Measurements from ENCODE around the gene KCNN1.
"Not testable (repeated sequence)": the region's sequence is repeated elsewhere in the genome, so short reads cannot be mapped to it uniquely, and the experiment has no call there.

Gene KCNN1

DNA sequence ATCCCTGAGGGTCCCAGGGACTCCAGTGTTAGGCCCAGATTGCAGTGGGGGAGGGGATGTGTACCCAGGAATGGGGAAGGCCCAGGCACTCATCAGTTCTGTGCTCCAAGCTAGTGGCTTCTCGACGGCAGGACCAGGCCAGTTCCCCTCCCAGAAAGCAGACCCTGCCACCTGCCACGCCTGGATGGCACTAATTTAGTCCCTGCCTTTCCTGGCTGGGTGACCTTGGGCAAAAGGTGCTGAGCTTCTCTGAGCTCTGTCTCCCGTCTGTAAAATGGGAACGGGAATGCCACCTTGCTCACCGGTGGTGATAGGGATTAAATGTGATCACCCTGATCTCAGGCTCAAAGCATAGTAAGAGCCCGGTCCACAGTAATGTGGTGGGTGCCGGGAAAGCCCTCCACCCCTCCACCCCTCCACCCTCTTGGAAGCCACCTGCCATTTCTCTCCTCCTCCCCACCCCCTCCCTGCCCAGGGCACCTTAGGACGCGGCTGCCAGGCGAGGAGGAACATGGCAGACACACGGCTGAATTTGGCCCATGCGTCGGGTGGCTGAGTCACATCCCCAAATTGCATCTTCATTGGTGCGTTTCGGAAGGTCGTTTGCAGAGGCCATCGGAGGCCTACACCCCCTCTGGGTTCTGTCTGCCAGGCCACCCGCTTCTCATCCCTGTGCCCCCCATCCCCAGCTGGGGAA is 2.3 kb downstream of the KCNN1 start:
- no peak for DNase-seq

DNA sequence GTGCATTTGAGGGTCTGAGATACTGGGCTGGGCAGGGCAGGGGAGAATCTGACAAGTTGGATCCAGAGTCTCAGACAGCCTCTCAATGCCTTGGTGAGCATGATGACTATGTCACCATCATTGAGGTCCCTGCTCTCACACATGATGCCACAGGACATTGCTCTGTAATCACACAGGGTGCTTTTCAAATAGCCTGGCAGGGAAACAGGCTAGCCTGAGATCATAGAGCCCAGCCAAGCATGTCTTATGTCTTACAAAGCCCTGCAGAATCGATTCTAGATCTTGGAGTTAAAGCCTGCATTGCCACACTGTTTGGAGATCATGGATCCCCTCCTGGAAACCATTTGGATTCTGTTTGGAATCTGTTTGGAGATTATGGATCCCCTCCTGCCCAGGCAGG is 5.3 kb downstream of the KCNN1 start:
- no peak for DNase-seq

DNA sequence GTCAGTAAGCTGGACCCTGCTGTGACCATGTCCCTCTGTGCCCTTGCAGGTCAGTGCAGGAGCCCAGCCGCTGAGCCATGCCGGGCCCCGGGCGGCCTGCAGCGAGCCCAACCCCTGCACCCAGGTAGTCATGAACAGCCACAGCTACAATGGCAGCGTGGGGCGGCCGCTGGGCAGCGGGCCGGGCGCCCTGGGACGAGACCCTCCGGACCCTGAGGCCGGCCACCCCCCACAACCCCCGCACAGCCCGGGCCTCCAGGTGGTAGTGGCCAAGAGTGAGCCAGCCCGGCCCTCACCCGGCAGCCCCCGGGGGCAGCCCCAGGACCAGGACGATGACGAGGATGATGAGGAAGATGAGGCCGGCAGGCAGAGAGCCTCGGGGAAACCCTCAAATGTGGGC is 6.9 kb downstream of the KCNN1 start:
- no peak for DNase-seq

DNA sequence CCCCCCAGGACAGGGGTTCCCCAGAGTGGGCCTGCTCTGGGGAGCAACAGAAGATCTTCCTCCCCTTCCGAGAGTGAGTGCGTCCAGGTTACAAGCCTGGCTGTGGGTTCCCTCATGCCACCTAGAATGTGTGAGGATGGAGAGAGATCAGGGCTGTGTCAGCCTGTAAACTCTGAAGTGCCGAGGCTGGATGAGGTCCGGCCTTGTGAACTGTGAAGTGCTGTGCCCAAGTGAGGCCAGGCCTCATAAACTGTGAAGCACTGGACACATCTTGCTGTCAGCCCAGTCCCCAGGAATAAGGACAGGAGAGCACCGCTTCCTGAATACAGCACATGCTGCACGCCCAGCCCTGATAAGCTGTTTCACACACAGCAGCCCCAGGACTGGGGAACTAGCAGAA is 7.6 kb downstream of the KCNN1 start:
- no peak for DNase-seq

DNA sequence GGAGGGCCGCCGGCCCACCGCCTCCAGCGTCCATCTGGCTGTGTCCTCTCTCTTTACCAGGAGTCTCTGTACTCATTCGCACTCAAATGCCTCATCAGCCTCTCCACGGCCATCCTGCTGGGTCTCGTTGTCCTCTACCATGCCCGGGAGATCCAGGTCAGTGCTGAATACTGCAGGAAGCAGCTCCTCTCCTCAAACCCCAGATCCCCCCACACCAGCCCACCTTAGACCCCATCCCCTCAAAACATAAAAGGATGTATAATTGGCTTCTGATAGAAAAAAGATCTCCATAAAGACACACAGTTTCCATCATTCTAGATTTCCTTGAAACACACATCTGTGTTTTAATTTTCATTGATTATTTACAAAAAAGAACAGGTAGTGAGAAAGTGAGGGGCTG is 8.1 kb downstream of the KCNN1 start:
- no peak for DNase-seq

DNA sequence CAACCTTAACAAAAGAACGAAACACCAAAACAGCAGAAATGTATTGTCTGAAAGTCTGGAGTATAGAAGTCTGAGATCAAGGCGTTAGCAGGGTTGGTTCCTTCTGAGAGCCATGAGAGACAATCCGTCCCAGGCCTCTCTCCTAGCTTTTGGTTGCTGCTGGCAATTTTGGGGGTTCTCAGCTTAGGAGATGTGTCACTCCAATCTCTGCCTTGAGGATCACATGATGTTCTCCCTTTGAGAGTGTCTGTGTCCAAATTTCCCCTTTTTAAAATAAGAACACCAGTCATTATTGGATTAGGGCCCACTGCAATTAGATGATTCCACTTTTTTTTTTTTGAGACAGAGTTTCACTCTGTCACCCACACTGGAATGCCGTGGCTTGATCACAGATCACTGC is 10.1 kb downstream of the KCNN1 start:
- no peak for DNase-seq

DNA sequence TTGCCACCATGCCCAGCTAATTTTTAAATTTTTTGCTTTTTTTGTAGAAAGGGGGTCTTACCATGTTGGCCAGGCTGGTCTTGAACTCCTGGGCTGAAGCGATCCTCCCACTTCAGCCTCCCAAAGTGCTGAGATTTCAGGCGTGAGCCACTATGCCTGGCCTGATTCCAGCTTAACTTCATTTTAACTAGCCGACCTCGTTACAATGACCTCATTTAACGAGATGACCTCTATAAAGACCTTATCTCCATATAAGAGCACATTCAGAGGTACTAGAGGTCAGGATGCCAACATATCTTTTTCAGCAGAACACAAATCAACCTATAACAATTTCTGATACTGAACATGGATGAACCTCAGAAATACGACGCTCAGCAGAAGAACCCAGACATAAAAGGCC is 10.6 kb downstream of the KCNN1 start:
- DNase-seq, result no peak

DNA sequence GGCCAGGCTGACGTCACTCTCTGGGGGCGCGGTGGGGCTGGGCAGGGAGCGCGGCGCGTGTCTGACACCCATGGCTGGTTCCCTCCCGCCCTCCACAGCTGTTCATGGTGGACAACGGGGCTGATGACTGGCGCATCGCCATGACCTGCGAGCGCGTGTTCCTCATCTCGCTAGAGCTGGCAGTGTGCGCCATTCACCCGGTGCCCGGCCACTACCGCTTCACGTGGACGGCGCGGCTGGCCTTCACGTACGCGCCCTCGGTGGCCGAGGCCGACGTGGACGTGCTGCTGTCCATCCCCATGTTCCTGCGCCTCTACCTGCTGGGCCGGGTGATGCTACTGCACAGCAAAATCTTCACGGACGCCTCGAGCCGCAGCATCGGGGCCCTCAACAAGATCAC is 14.7 kb downstream of the KCNN1 start:
- DNase-seq, result no peak

DNA sequence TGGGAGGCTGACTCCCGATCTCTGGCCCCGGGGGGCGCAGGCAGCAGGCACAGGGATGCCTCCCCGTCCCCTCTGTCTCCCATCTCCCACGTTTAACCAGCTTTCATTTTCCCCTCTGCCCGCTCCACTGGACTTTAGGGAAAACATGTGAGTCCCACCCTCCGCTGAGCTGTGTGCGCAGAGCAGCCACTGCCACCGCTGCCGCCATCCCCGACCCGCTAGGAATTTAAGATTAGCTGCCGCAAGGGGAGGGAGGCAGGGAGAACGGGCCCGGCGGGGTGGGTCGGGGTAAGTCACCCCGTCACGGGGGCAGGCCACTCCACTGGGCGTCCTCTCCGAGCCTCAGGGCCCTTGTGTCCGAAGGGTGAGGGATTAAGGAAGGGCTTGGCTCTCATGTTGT is 15.5 kb downstream of the KCNN1 start:
- no peak for DNase-seq

DNA sequence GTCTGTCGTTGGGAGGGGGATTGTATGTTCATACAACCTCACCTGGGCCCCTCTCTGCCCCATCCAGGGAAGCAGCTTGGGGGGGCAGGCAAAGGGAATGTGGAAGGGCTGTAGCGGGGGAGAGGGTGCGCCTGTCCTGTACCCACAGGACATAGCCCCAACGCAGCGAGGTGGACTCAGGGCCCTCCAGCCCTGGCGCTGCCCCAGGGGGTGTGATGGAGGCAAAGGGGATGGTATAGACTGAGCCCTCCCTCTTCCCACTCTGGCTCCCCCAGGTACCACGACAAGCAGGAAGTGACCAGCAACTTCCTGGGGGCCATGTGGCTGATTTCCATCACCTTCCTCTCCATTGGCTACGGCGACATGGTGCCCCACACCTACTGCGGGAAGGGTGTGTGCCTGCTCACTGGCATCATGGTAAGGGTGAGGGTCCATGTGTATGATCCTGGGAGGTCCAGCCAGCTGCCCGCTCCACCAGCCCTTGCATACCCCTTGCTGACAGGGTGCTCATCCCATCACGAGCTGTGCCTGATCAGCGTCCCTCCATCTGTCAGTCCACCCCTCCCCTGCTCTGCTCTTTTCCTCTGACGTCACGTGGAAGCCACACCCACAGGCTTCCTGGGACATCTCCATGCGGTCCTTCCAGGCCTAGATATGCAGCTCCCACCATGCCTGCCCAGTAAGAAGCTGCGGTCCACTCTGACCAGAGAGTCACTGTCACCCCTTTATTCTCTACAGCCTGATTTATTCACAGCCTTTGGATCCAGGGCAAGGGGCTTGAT is 18.3 kb downstream of the KCNN1 start:
- DNase-seq, result no peak

DNA sequence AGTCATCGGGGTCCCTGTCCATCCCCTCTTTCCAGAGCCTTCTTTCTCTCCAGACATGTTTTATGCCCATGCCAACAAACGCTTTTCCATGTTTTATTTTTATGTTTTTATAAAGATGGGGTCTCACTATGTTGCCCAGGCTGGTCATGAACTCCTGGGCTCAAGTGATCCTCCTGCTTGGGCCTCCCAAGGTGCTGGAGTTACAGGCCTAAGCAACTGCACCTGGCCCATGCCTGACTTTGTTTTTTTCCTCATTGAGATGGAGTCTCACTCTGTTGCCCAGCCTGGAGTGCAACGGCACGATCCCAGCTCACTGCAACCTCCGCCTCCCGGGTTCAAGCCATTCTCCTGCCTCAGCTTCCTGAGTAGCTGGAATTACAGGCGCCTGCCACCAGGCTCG is 19.7 kb downstream of the KCNN1 start:
- not testable (repeated sequence) for DNase-seq

DNA sequence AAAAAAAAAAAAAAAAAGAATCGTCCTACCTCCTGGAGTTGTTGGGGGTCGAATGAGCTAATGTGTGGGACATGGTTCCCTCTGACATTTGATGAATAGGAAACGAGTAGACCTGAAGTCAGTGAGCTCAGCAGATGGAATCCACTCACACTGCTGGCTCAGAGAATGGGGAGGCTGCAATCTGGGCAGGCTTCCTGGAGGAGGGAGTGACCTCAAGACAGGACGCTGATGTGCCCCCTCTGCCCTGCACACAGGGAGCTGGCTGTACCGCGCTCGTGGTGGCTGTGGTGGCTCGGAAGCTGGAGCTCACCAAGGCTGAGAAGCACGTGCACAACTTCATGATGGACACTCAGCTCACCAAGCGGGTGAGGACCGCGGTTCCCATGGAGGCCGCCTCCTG is 21.3 kb downstream of the KCNN1 start:
- DNase-seq, result no peak

DNA sequence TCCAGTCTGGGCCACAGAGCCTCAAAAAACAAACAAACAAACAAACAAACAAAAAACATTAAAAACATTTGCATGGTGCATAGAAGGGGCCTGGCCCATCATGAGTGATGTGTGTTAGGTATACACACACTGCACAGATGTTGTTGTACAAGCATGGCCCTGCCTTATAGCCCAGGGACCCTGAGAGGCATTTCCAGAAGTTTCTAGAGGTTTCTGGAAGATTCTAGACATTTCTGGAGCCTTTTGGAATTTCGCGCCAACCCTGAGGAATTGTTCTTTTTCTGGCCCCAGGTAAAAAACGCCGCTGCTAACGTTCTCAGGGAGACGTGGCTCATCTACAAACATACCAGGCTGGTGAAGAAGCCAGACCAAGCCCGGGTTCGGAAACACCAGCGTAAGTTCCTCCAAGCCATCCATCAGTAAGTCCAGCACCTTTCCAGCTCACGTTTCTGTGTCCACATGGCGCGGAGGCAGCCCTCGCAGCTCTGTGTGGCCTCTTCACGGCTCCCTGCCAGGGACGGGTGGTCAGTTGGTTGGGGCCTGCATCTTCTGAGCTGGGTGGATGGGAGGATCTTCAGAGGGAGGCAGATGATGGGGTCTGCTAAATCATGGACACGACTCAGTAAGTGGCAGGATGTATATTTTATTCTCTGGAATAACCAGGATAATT is 22.7 kb downstream of the KCNN1 start:
- no peak for DNase-seq

DNA sequence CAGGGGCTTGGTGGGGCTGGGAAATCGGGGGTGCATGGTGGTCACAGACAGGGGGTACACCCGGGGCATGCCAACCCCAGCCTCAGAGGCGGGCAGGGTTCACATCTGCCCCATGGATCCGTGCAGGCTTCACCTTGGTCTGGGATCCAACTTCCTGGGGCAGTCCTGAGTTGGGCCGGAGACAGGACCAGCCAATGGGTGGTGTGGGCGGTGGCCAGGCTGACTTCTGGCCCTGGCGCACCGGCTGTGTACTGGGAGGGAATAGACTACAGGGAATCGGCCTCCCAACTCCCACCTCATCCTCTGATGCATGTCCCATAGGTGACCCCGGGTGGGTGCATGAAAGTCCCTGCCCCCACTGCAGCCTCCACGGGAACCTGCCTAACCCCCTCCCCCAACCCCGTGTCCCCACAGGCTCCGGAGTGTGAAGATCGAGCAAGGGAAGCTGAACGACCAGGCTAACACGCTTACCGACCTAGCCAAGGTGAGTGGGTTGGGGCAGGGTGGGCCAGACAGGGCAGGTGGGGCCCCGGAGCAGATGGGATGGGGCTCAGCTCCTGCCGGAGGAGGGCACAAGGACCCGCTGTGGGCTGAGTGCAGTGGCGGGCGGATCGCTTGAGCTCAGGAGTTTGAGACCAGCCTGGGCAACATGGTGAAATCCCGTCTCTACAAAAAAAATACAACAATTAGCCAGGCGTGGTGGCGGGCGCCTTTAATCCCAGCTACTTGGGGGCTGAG is 26.3 kb downstream of the KCNN1 start:
- no peak for DNase-seq

DNA sequence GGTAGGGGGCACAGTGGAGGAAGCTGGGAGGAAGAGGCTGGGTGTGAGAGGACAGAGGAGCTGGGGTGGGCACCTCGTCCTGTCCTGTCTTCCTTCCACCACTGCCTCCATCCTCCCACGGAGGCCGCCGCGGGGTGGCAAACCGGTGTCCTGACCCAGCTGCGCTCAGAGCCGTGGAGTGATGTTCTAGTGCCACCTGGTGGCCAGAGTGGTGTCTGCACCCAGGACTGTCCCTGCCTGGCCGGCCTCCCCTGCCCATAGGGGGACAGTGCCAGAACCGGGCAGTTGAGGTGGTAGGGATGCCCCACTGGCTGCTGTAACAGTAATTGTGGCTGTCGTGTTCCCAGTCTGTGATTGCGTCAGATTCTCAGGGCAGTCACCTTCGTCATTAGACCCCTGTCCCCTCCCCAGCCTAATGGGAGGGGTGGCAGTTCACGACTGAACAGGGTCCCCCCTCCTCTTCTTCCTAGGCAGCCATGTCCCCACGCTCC is 30.0 kb downstream of the KCNN1 start:
- DNase-seq, result peak; percentile 90

DNA sequence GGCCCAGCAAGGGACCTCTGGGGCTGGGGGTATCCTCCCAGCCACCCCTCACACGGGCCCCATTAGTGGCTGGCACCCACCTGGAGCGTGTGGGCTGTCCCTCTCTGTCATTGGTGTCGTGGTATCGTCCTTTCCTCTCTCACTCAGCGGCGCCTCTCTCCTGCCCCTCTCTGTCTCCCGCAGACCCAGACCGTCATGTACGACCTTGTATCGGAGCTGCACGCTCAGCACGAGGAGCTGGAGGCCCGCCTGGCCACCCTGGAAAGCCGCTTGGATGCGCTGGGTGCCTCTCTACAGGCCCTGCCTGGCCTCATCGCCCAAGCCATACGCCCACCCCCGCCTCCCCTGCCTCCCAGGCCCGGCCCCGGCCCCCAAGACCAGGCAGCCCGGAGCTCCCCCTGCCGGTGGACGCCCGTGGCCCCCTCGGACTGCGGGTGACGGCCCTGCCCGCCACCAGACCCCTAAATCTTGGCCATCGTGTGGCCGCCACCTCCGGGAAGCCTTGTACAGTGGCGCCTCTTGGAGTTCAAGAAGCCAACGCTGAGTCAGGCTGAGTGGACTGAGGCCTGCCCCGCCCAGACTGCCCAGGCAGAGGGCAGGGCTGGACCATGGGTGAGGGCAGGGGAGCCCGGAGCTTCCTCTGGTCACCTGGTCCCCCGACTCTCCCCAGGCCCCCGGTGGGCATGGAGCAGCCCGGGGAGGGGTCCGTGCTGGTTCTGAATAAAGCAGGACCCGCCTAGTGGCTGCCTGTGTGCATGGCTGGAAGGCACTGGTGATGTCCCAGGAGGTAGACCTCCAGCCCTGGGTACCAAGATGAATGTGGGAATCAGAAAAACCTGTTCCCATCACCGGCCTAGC is 31.3 kb downstream of the KCNN1 start:
- no peak for DNase-seq

DNA sequence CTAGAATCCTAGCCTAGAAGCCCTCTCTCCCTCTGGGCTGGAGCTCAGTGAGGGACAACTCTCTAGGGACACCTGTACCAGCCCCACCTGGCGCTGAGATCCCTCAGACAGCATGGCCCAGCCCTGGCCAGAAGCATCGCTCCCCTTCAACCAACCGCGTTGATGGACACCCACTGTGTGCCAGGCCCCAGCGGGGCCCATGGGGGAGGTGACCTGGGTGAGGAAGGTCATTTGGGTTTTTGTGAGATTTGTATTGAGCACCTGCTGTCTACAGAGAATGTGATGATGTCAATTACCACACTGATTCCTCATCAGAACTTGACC is 31.9 kb downstream of the KCNN1 start:
- no peak for DNase-seq

DNA sequence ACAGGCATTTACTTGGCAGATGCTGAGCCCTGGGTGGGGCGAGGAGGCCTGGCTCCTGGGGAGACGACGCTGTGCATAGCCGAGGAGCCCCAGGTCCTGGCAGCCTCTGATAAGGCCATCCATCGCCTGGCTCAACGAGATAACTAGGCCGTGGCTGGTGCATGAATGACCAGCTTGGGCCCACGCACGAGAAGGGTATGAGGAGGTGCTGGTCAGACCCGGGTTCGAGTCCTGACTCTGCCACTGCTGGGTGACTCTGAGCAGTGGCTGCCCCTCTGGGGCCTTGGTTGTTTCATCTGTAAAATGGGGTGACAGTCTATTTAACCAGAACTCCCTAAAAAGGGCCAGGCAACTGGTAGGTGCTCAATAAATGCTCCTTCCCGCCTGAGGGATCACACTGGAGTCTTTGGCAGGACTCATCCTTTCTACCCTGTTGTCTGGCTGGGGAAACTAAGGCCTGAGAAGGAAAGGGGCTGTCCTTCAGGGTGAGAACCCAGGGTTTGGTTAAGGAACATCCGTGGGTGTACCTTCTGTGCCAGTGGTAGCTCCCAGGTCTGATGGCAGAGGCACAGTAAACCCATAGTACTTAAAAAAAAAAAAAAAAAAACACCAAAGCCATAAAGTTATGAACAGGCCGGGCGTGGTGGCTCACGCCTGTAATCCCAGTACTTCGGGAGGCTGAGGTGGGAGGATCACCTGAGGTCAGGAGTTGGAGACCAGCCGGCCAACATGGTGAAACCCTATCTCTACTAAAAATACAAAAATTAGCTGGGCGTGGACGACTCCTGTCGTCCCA is 33.0 kb downstream of the KCNN1 start:
- DNase-seq, result no peak

DNA sequence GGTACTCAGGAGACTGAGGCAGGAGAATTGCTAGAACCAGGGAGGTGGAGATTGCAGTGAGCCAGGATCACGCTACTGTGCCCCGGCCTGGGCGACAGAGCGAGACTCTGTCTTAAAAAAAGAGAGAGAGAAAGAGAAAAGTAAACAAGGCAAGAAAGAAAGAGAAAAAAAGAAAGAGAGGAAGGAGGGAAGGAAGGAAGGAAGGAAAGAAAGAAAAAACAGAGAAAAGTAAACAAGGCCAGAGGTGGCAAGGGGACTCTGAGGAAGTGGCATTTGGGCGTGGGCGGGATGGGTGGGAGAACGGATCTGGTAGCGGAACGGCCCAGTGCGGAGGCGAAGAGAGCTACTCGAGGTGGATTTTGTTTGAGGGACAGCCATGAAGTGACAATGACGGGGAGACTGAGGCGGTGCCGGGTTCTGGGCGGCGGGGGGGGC is 33.6 kb downstream of the KCNN1 start:
- no peak for DNase-seq

DNA sequence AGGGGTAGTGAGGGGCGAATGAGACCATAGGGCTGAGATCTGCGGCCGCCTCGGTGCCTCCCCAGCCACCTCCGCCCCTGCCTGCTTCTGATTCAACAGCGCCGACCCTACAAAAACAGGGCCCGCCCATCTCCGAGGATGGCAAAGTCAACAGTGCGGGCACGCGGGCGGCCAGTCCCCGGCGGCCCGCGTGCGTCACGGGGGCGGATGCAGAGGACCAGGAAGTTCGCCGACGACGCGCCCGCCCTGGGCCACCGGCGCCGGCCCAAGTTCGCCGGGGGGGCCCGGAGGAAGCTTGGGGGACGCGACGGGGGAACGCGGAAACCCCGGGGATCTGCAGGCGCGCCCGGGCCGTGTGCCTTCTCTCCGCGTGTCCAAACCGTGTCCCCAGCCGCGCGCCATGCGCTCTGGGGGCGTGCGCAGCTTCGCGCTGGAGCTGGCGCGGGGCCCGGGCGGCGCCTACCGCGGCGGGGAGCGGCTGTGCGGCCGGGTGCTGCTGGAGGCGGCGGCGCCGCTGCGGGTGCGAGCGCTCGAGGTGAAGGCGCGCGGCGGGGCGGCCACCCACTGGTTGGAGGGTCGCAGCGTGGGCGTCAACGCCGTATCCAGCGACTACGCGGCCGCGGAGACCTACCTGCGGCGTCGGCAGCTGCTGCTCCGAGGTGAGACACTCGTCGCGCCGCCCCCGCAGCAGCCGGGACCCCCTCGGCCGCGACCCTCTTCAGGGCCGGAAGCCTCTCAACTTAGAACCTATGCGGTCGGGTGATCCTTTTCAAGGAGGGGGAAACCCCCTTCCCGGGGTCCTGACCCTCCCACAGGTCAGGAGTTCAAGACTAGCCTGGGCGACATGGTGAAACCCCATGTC is 34.2 kb downstream of the KCNN1 start:
- DNase-seq, result peak; percentile 90

All from activated CD4-positive, alpha-beta T cell treated with anti-CD3 and anti-CD28 coated beads for 48 hours (primary cell).